ENCODE results near the gene TPCN1.
"Not testable (repeated sequence)": the region's sequence is repeated elsewhere in the genome, so short reads cannot be mapped to it uniquely, and the experiment has no call there.

Gene TPCN1

GRCh38 chr12:113195598-113195997 lies 25.7 kb upstream of the TPCN1 start:
- DNase-seq (ENCODE audit: extremely low spot score, insufficient read length, low read depth), result no peak
- FAIRE-seq, result no peak

- no peak for DNase-seq (ENCODE audit: extremely low spot score, insufficient read length, low read depth)
- FAIRE-seq, result no peak
These were observed 24.7 kb upstream of the TPCN1 start for GRCh38 chr12:113196582-113196981.

- peak; percentile 50 for FAIRE-seq
These were observed 24.3 kb upstream of the TPCN1 start for GRCh38 chr12:113196990-113197389.

GRCh38 chr12:113197518-113198077 lies 23.7 kb upstream of the TPCN1 start:
- FAIRE-seq, result no peak
- DNase-seq (ENCODE audit: extremely low spot score, insufficient read length, low read depth), result no peak

More at GRCh38 chr12:113196990-113197389, 24.3 kb upstream of the TPCN1 start:
- peak; percentile 76 for DNase-seq (ENCODE audit: extremely low spot score, insufficient read length, low read depth)

GRCh38 chr12:113198296-113198695 lies 23.0 kb upstream of the TPCN1 start:
- DNase-seq (ENCODE audit: extremely low spot score, insufficient read length, low read depth), result no peak
- FAIRE-seq, result no peak

GRCh38 chr12:113200021-113200797 lies 21.1 kb upstream of the TPCN1 start:
- no peak for DNase-seq (ENCODE audit: extremely low spot score, insufficient read length, low read depth)
- FAIRE-seq, result no peak

- DNase-seq (ENCODE audit: extremely low spot score, insufficient read length, low read depth) (no peak), FAIRE-seq (no peak)
These were observed 19.8 kb upstream of the TPCN1 start for GRCh38 chr12:113201187-113202177.

- no peak for DNase-seq (ENCODE audit: extremely low spot score, insufficient read length, low read depth)
- no peak for FAIRE-seq
These were observed 18.8 kb upstream of the TPCN1 start for GRCh38 chr12:113202300-113203075.

- no peak for DNase-seq (ENCODE audit: extremely low spot score, insufficient read length, low read depth)
- FAIRE-seq, result peak; percentile 35
These were observed 17.2 kb upstream of the TPCN1 start for GRCh38 chr12:113203852-113204760.

- FAIRE-seq (no peak), DNase-seq (ENCODE audit: extremely low spot score, insufficient read length, low read depth) (no peak)
These were observed 16.5 kb upstream of the TPCN1 start for GRCh38 chr12:113204804-113205203.

- DNase-seq (ENCODE audit: extremely low spot score, insufficient read length, low read depth); FAIRE-seq: not testable (repeated sequence)
These were observed 14.5 kb upstream of the TPCN1 start for GRCh38 chr12:113206802-113207201.

GRCh38 chr12:113207613-113208040 lies 13.6 kb upstream of the TPCN1 start:
- FAIRE-seq (no peak), DNase-seq (ENCODE audit: extremely low spot score, insufficient read length, low read depth) (no peak)

GRCh38 chr12:113208041-113208934 lies 13.0 kb upstream of the TPCN1 start:
- peak; percentile 58 for DNase-seq (ENCODE audit: extremely low spot score, insufficient read length, low read depth)
- FAIRE-seq, result peak; percentile 100

- DNase-seq (ENCODE audit: extremely low spot score, insufficient read length, low read depth) (no peak), FAIRE-seq (peak; percentile 24)
These were observed 10.1 kb upstream of the TPCN1 start for GRCh38 chr12:113211160-113211559.

GRCh38 chr12:113214895-113215400 lies 6.3 kb upstream of the TPCN1 start:
- DNase-seq (ENCODE audit: extremely low spot score, insufficient read length, low read depth), result no peak

GRCh38 chr12:113216027-113216426 lies 5.2 kb upstream of the TPCN1 start:
- FAIRE-seq (no peak), DNase-seq (ENCODE audit: extremely low spot score, insufficient read length, low read depth) (no peak)

More at GRCh38 chr12:113214895-113215400, 6.3 kb upstream of the TPCN1 start:
- peak; percentile 79 for FAIRE-seq

GRCh38 chr12:113220593-113221180 lies 577 bp upstream of the TPCN1 start:
- FAIRE-seq, result no peak

More at GRCh38 chr12:113220593-113221180, 577 bp upstream of the TPCN1 start:
- no peak for DNase-seq (ENCODE audit: extremely low spot score, insufficient read length, low read depth)

Measured in GM18507 (cell line).